Type B pancreatic cell (in vitro differentiated cells): ENCODE measurements around the gene ZSCAN26. TPM values are rescaled to one million over a fixed set of nuclear protein-coding genes. Genes with fewer than 3 reads are reported as not detected.

Source experiments
- DNase-seq: peaks from one replicate; pipeline ENCODE4 v3.0.0; 2021; ENCODE audit warnings: mixed read lengths; ENCODE audit not compliant: unreplicated experiment; ENCODE audit errors: extremely low spot score
- H3K27ac Mint-ChIP-seq: 2 replicates; pipeline ENCODE4 v1.8.0; 2021; ENCODE audit warnings: mild to moderate bottlenecking, mixed read lengths
- H3K27me3 Mint-ChIP-seq: 2 replicates; pipeline ENCODE4 v1.8.0; 2021; ENCODE audit warnings: mixed read lengths
- H3K36me3 Mint-ChIP-seq: 2 replicates; pipeline ENCODE4 v1.8.0; 2021; ENCODE audit warnings: mixed read lengths
- H3K4me1 Mint-ChIP-seq: one replicate; pipeline ENCODE4 v1.8.0; 2021; ENCODE audit warnings: mixed read lengths; ENCODE audit not compliant: unreplicated experiment
- H3K4me3 Mint-ChIP-seq: 2 replicates; pipeline ENCODE4 v1.8.0; 2021; ENCODE audit warnings: mild to moderate bottlenecking, mixed read lengths
- H3K9me3 Mint-ChIP-seq: 2 replicates; pipeline ENCODE4 v1.8.0; 2021; ENCODE audit warnings: mixed read lengths
- total RNA-seq: library from RNA; stranded (reverse); gene quantifications from 2 replicates; pipeline ENCODE4 v1.2.1, GENCODE V29; 2021; ENCODE audit warnings: low replicate concordance
- TF ChIP-seq, protein P1 (sequence below): fragments of 200-600 bp; sonication (generic); conservative IDR thresholded peaks from 2 replicates; pipeline ENCODE4 v1.5.0; 2021; ENCODE audit warnings: antibody characterized with exemption, mild to moderate bottlenecking

ZSCAN26 gene
- total RNA-seq, 1 donor from 2014 or later, result 16.7 TPM

DNA sequence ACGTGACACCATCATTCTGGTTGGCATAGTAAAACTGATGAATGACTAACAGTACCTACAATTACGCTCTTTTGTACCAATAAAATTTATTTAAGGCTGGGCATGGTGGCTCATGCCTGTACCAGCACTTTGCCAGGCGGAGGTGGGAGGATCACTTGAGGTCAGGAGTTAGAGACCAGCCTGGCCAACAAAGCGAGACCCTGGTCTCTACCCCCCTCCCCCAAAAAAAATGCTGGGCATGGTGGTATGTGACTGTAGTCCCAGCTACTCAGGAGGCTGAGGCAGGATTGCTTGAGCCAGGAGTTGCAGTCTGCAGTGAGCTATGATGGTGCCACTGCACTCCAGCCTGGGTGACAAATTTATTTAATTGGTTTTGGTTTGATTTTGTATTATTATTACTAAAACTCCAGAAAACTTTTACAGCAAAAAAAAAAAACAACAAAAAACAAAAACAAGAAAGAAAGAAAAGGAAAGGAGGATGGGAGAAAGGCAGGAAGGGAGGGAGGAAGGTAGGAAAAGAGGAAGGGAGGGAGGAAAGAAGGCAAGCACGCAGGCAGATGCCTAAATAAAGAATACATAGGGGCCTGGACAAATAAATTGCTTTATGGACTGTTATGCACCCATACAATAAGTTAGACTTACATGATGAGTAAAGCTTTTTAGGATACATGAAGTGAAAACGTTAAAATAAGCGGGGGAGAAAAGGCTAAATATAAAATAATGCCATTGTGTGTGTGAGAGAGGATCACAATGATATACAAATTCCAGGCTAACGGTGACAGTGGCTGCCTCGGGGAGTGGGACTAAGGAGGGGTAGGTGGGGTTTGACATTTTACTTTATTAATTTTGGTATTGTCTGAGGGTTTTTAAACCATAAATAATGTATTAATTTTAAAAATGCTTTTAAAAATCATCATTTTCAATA, 42.5 kb upstream of the ZSCAN26 start:
- Mint-ChIP-seq H3K9me3 (no peaks in the 10 kb centered on the region), H3K27me3 (peaks cover 32% of the 10 kb centered on the region)
- TF ChIP-seq, protein P1, sequence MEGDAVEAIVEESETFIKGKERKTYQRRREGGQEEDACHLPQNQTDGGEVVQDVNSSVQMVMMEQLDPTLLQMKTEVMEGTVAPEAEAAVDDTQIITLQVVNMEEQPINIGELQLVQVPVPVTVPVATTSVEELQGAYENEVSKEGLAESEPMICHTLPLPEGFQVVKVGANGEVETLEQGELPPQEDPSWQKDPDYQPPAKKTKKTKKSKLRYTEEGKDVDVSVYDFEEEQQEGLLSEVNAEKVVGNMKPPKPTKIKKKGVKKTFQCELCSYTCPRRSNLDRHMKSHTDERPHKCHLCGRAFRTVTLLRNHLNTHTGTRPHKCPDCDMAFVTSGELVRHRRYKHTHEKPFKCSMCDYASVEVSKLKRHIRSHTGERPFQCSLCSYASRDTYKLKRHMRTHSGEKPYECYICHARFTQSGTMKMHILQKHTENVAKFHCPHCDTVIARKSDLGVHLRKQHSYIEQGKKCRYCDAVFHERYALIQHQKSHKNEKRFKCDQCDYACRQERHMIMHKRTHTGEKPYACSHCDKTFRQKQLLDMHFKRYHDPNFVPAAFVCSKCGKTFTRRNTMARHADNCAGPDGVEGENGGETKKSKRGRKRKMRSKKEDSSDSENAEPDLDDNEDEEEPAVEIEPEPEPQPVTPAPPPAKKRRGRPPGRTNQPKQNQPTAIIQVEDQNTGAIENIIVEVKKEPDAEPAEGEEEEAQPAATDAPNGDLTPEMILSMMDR, result no peak

DNA sequence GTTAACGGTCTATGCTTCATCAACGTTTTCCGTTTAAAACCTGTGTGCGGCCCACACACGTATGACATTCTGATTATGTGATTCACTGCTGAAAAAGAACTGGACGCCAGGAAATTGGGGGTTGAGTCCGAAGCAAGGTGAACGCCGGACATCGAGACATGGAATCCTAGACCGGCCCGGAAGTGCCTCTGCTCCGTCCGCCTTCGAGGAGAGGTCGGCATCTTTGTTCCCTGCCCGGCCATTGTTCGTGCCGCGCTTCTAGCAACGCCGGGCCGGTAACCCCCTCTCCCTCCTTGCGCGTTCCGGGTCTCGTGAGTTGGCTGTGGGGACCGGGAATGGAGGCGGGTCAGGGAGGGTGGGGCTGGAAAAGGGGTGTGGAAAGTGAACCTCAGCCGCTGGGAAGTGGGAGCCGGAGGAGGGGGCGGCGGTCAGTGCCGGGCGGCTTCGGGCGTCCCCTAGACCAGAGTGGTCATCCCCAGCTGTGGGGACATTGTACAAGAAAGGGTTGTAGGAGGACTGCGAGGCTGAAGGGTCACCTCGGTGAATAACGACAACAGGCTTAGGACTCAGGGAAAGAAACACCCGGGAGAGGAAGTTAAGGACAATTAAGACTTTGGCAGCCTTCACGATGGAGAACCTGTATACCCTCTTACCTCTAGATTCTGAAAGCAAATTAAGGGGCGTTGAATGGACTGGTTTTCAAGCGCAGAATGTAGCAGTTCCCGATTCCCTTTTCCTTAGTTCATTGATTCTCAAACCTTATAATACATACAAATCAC, 41.7 kb upstream of the ZSCAN26 start, which contains the start of gene ZSCAN9:
Gene ZSCAN9, plus strand, starts transcription at position 220 of the 779 bp plus-strand sequence. CDS start 1,810 bp downstream, outside the sequence.
- Mint-ChIP-seq H3K4me3 (peak within 1 kb of the TSS; percentile 97), H3K27me3 (peaks cover 26% of the 10 kb centered on the region), H3K9me3 (no peaks in the 10 kb centered on the region), H3K4me1 (peaks cover 3% of the 10 kb centered on the region), H3K36me3 (peaks cover 27% of the 10 kb centered on the region), H3K27ac (peak within 1 kb of the TSS; percentile 90)
- DNase-seq, result peak; percentile 80
- TF ChIP-seq, protein P1, result no peak

More for the DNA sequence above, 42.5 kb upstream of the ZSCAN26 start:
- peak overlapping the region; percentile 90 for H3K27ac Mint-ChIP-seq
- H3K4me3 Mint-ChIP-seq, result peak overlapping the region; percentile 97
- peaks cover 3% of the 10 kb centered on the region for H3K4me1 Mint-ChIP-seq
- H3K36me3 Mint-ChIP-seq, result peaks cover 22% of the 10 kb centered on the region
- no peak for DNase-seq

DNA sequence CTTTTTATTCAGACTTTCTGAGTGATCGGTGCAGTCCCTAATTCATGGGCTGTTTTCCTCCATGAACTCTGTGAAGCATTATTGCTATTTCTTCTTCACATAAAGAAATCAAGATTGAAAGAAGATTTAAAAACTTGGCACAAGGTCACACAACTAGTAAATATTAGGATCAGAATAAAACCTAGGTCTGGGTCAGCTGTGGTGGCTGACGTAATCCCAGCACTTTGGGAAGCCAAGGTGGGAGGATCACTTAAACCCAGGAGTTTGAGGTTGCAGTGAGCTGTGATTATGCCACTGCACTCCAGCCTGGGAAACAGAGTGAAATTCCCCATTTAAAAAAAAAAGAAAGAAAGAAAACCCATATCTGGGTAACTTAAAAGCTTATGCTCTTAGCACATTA, 40.5 kb upstream of the ZSCAN26 start:
- H3K4me3 Mint-ChIP-seq, result peak overlapping the region; percentile 97
- peaks cover 16% of the 10 kb centered on the region for H3K27me3 Mint-ChIP-seq
- H3K4me1 Mint-ChIP-seq, result peaks cover 3% of the 10 kb centered on the region
- H3K9me3 Mint-ChIP-seq, result no peaks in the 10 kb centered on the region
- H3K27ac Mint-ChIP-seq, result no peak overlapping the region
- H3K36me3 Mint-ChIP-seq, result peaks cover 37% of the 10 kb centered on the region
- no peak for DNase-seq
- TF ChIP-seq, protein P1, result no peak

DNA sequence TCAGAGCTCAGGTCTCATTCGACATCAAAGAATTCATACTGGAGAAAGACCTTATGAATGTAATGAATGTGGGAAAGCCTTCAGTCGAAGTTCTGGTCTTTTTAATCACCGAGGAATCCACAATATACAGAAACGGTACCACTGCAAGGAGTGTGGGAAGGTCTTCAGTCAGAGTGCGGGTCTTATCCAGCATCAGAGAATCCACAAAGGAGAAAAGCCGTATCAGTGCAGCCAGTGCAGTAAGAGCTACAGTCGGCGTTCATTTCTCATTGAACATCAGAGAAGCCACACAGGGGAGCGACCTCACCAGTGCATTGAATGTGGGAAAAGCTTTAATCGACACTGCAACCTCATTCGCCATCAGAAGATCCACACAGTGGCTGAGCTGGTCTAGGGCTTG, 34.2 kb upstream of the ZSCAN26 start:
- no peak for DNase-seq
- H3K27ac Mint-ChIP-seq, result no peak overlapping the region
- H3K4me1 Mint-ChIP-seq, result no peaks in the 10 kb centered on the region
- H3K4me3 Mint-ChIP-seq, result no peak overlapping the region
- TF ChIP-seq, protein P1, result no peak
- H3K36me3 Mint-ChIP-seq, result peaks cover 72% of the 10 kb centered on the region
- no peaks in the 10 kb centered on the region for H3K27me3 Mint-ChIP-seq
- H3K9me3 Mint-ChIP-seq, result no peaks in the 10 kb centered on the region

DNA sequence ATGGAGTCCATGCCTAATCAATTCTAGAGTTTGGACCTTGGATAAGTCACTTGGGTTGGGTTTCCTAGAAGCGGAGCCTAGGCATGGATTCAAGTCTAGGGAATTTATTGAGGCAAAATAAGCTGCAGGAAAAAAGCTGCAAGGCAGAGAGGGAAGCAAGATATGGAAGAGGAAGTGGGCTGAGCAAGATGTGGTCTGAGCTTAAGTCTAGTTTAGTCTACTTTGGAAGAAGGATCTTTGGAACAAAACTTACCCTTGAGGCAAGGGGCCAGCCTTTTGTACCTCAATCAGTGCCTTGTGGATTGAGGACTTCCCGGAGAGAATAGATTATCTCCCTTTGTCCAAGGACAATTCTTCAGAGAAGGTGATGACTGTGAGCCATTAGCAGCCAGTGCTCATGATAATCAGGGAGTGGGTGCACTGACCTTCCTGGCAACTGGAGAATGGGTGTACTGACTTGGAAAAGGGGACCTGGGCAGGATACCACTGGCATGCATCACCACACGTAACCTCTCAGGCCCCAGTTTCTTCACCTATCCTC, 31.0 kb upstream of the ZSCAN26 start:
- H3K36me3 Mint-ChIP-seq, result peaks cover 53% of the 10 kb centered on the region
- no peak overlapping the region for H3K27ac Mint-ChIP-seq
- DNase-seq, result no peak
- H3K4me1 Mint-ChIP-seq, result no peaks in the 10 kb centered on the region
- H3K27me3 Mint-ChIP-seq, result no peaks in the 10 kb centered on the region
- H3K9me3 Mint-ChIP-seq, result no peaks in the 10 kb centered on the region
- no peak overlapping the region for H3K4me3 Mint-ChIP-seq
- TF ChIP-seq, protein P1, result no peak
